Suprapubic skin (tissue), 3 donors: ENCODE results near the gene PLEKHA1.

ENCODE experiments used
- CTCF ChIP-seq, 2 donors: fragments of 200-600 bp in 1 of 2; fragments of 450-650 bp in 1 of 2; sonication (generic) in 1 of 2; IDR thresholded peaks; one replicate each; pipeline ENCODE4 v1.5.1; 2016 to 2019; ENCODE audit warnings: antibody characterized with exemption in 2 of 2, mild to moderate bottlenecking in 1 of 2, moderate library complexity in 1 of 2
- POLR2A ChIP-seq, 2 donors: fragments of 450-650 bp; IDR thresholded peaks; one replicate each; pipeline ENCODE4 v1.6.1; 2017; ENCODE audit warnings: antibody characterized with exemption in 2 of 2, mild to moderate bottlenecking in 2 of 2, moderate library complexity in 2 of 2

- no peak for TF ChIP-seq CTCF (IDR thresholded peaks at IDR 0.05)
- no peak for TF ChIP-seq POLR2A (IDR thresholded peaks at IDR 0.05)
Observed at GRCh38 chr10:122424059-122424458, 49.6 kb downstream of the PLEKHA1 start.
